Duodenal mucosa (tissue), 2 donors: ENCODE results near the gene ERBB4.

Experiments
- H3K27ac ChIP-seq: one replicate; pipeline ENCODE4 v1.7.0; 2013; ENCODE audit warnings: low read depth, low read length
- H3K27me3 ChIP-seq, 2 donors: one replicate each; pipeline ENCODE4 v1.7.0; 2013; ENCODE audit warnings: low read length in 2 of 2, control low read depth in 1 of 2; ENCODE audit not compliant: insufficient read depth in 2 of 2, control insufficient read depth in 1 of 2
- H3K36me3 ChIP-seq, 2 donors: one replicate each; pipeline ENCODE4 v1.7.0; 2013; ENCODE audit warnings: low read length in 2 of 2, control low read depth in 1 of 2; ENCODE audit not compliant: insufficient read depth in 2 of 2, control insufficient read depth in 1 of 2
- H3K4me1 ChIP-seq, 2 donors: one replicate each; pipeline ENCODE4 v1.7.0; 2013; ENCODE audit warnings: low read length in 2 of 2, control low read depth in 1 of 2; ENCODE audit not compliant: insufficient read depth in 2 of 2, control insufficient read depth in 1 of 2
- H3K4me3 ChIP-seq, 2 donors: one replicate each; pipeline ENCODE4 v1.7.0; 2013; ENCODE audit warnings: low read length in 2 of 2, low read depth in 1 of 2
- H3K9ac ChIP-seq, 2 donors: one replicate each; pipeline ENCODE4 v1.7.0; 2013; ENCODE audit warnings: low read length in 2 of 2, low read depth in 1 of 2
- H3K9me3 ChIP-seq, 2 donors: one replicate each; pipeline ENCODE4 v1.7.0; 2013; ENCODE audit warnings: low read length in 2 of 2, control low read depth in 1 of 2; ENCODE audit not compliant: control insufficient read depth in 1 of 2

The ERBB4 gene

DNA sequence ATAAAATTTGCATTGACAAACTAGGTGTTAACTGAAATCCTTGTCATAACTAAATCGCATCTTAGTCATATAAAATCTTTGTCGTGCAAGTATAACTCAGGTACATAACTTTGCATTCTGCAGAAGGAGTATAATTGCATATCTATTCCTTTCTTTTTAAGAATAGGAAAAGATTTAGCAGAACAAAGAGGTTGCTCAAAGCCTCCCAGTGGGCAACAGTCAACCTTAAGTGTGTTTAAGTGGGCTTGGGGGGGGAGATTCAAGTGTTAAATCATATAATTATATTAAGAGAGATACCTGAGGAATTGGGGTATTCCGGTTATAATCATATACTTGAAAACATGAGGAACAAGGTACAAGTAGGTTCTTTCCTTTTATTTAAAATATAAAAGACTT, 1068.9 kb downstream of the ERBB4 start:
- Histone ChIP-seq H3K4me1 (no peaks in the 10 kb centered on the region), H3K9ac (no peak overlapping the region), H3K4me3 (no peak overlapping the region), H3K9me3 (no peaks in the 10 kb centered on the region), H3K27ac (no peak overlapping the region), H3K27me3 (no peaks in the 10 kb centered on the region), H3K36me3 (no peaks in the 10 kb centered on the region)

DNA sequence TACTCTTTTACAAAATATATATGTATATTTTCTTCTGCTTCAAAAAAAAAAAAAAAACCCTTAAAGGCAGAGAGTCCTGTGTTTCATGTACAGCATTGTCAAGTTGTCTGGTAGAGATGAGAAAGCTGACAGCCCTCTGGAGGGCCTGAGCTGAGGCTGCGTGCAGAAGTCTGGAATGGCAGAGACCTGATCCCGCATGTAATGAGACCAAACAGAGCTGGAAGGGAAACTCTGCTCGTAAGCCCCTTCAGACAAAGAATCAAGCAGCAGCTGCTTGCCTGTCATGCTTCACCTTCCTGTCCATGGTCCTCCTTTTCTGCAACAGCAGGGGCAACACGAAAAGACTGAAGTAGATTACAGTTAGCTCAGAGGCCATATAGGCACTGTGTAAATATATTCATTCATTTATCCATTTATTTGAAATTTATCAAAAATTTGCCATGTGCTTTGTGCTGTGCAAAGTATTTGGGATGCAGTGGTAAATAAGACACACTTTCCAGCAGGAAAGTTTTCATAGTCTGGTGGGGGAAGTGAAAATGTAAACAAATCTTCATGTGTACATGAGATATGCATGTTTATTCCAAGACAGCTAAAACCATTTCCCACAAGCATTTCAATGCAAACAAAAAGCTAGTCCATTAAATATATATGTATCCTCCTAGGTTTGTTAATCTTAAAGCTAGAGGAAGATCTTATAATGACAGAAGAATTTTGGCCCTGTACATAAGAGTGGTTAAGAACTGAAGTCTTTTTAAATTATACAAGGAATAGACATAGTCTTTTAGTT, 1069.5 kb downstream of the ERBB4 start:
- Histone ChIP-seq H3K27me3 (no peaks in the 10 kb centered on the region), H3K27ac (no peak overlapping the region), H3K9me3 (no peaks in the 10 kb centered on the region), H3K36me3 (no peaks in the 10 kb centered on the region), H3K9ac (no peak overlapping the region), H3K4me1 (no peaks in the 10 kb centered on the region), H3K4me3 (no peak overlapping the region)

DNA sequence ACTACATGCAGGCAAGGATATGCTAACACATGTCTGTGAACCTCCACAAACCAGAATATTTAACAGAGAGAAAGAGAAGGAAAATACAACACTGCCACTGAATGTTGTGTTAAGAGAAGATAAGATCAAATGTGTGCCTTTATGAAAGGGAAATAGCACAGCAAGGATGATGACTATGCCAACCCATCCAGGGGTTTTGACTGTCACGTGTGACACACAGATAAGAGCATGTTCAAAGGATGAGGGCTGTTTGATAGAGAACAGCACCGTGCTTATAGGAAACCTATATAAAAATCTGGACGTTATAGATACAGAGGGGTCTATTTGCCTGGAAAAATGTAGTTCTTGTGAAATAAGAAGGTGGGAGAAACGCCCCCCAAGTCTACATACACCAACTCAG, 1070.4 kb downstream of the ERBB4 start:
- Histone ChIP-seq H3K4me3 (no peak overlapping the region), H3K36me3 (no peaks in the 10 kb centered on the region), H3K27me3 (no peaks in the 10 kb centered on the region), H3K27ac (no peak overlapping the region), H3K9me3 (no peaks in the 10 kb centered on the region), H3K4me1 (no peaks in the 10 kb centered on the region), H3K9ac (no peak overlapping the region)

DNA sequence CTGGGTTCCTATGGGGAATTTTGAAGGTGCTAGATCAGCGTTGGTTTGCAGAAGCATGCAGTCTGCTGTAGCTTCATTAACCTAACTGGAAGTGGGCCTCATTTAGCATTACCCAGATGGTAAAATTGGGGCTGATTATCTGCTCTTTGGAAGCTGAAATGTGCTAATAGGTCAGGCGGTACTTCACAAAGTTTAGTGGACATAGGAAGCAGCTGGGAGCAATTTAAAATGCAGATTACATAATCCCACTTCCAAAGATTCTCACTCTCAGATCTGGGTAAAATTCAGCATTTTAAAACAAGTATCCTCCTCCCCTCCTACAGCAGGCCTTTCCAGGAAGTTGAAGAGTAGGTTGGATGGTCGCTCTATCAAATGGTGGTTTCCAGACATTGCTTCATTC, 1075.2 kb downstream of the ERBB4 start:
- no peaks in the 10 kb centered on the region for H3K9me3 ChIP-seq
- no peaks in the 10 kb centered on the region for H3K27me3 ChIP-seq
- H3K9ac ChIP-seq = no peak overlapping the region
- no peak overlapping the region for H3K27ac ChIP-seq
- no peaks in the 10 kb centered on the region for H3K4me1 ChIP-seq
- H3K4me3 ChIP-seq = no peak overlapping the region
- H3K36me3 ChIP-seq = no peaks in the 10 kb centered on the region

- Histone ChIP-seq H3K9me3 (no peaks in the 10 kb centered on the region), H3K36me3 (no peaks in the 10 kb centered on the region), H3K4me1 (no peaks in the 10 kb centered on the region)
These were observed 1079.6 kb downstream of the ERBB4 start for GRCh38 chr2:211458974-211459373.

GRCh38 chr2:211457325-211457724, 1081.3 kb downstream of the ERBB4 start:
- H3K36me3 ChIP-seq = no peaks in the 10 kb centered on the region
- H3K4me3 ChIP-seq = no peak overlapping the region
- no peaks in the 10 kb centered on the region for H3K4me1 ChIP-seq
- H3K9ac ChIP-seq = no peak overlapping the region
- no peak overlapping the region for H3K27ac ChIP-seq
- no peaks in the 10 kb centered on the region for H3K9me3 ChIP-seq
- H3K27me3 ChIP-seq = no peaks in the 10 kb centered on the region

More at GRCh38 chr2:211458974-211459373, 1079.6 kb downstream of the ERBB4 start:
- Histone ChIP-seq H3K27ac (no peak overlapping the region), H3K27me3 (no peaks in the 10 kb centered on the region), H3K9ac (no peak overlapping the region), H3K4me3 (no peak overlapping the region)

GRCh38 chr2:211455216-211455841, 1083.3 kb downstream of the ERBB4 start:
- H3K9ac ChIP-seq = no peak overlapping the region
- no peaks in the 10 kb centered on the region for H3K9me3 ChIP-seq
- H3K36me3 ChIP-seq = no peaks in the 10 kb centered on the region
- no peak overlapping the region for H3K4me3 ChIP-seq
- H3K4me1 ChIP-seq = no peaks in the 10 kb centered on the region
- H3K27me3 ChIP-seq = no peaks in the 10 kb centered on the region
- no peak overlapping the region for H3K27ac ChIP-seq

DNA sequence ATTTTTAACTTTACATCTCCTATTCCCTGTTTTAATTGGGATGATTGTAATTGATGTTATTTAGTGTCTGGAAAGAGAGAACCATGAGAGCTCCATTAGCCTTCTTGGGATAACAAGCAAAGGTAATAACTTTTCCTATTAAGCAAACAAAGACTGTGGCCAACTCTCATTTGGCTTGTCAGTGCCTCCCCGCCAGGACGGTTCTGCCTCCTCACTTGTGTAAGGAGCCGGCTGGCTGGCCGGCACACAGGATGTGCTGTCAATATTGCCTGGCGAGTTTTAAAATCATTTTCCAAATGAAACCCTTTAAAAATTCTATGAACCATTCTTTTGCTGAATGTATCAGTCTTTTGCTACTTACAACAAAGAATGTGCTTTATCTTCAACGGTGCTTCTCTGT, 1083.9 kb downstream of the ERBB4 start:
- Histone ChIP-seq H3K27ac (no peak overlapping the region), H3K9ac (no peak overlapping the region), H3K4me3 (no peak overlapping the region), H3K4me1 (no peaks in the 10 kb centered on the region), H3K9me3 (no peaks in the 10 kb centered on the region), H3K27me3 (no peaks in the 10 kb centered on the region), H3K36me3 (no peaks in the 10 kb centered on the region)

DNA sequence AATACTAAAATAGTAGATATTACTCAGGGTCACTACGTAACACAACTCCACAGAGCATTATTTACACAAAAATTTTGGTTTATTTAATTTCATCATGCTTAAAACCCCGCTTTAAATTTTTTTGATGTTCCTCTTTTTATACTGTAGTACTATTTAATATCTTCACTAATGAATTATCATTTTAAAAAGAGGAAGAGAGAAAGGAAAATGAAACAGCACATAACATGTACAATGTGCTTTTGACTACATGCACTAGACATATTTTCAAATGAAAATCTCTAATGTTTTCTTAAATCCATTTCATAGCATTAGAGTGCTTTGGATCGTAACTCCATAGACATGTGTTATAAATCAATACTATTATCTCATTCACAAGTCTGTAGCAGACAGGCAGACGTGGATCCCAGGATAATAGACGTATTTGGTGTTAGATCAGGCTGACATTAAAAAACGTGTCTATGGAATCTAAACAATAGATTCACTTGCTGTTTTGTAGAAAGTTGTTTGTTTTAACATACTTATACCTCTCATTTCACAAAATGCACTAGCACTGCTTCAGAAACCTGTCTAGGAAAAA, 1085.2 kb downstream of the ERBB4 start:
- Histone ChIP-seq H3K4me1 (no peaks in the 10 kb centered on the region), H3K27ac (no peak overlapping the region), H3K9ac (no peak overlapping the region), H3K9me3 (no peaks in the 10 kb centered on the region), H3K36me3 (no peaks in the 10 kb centered on the region), H3K27me3 (no peaks in the 10 kb centered on the region), H3K4me3 (no peak overlapping the region)

GRCh38 chr2:211451642-211452041, 1087.0 kb downstream of the ERBB4 start:
- Histone ChIP-seq H3K9me3 (no peaks in the 10 kb centered on the region), H3K27ac (no peak overlapping the region), H3K9ac (no peak overlapping the region), H3K36me3 (no peaks in the 10 kb centered on the region), H3K4me1 (no peaks in the 10 kb centered on the region), H3K27me3 (no peaks in the 10 kb centered on the region), H3K4me3 (no peak overlapping the region)
